G401 (cell line): Measurements from ENCODE around the gene IRGM. TPM values are rescaled to one million over a fixed set of nuclear protein-coding genes. Genes with fewer than 3 reads are reported as not detected.

Source experiments
- DNase-seq: peaks from one replicate; pipeline ENCODE4 v3.0.0-alpha.2; 2015; ENCODE audit warnings: low spot score
- in situ Hi-C: cut with HindIII; loops from 2 replicates; pipeline ENCODE4 v1.10.0; 2016; ENCODE audit warnings: low sequenced_read_pairs, mixed read lengths
- total RNA-seq: library from RNA; depleted of rRNA; stranded (reverse); fragments of >200 nt; shearing (Covaris generic); gene quantifications from 2 replicates; pipeline ENCODE4 v1.2.3, GENCODE V29; 2014; rRNA removed

The IRGM gene
- total RNA-seq, 1 experiment from 2014 or later, result not detected

GRCh38 chr5:150862070-150862469, 15.7 kb downstream of the IRGM start:
- DNase-seq, result no peak
- in situ Hi-C loops, result no loop called here

GRCh38 chr5:150879358-150879757, 33.0 kb downstream of the IRGM start:
- in situ Hi-C loops, result no loop called here
- DNase-seq, result no peak

GRCh38 chr5:150895431-150896428, 49.4 kb downstream of the IRGM start:
- DNase-seq, result no peak

More at GRCh38 chr5:150895431-150896428, 49.4 kb downstream of the IRGM start:
- in situ Hi-C loops, result no loop called here

Other genes with a start within 250 kb of the IRGM start
- gene SYNPO, start 205.9 kb upstream of the IRGM start, total RNA-seq, result 2.7 and 3.6 TPM in 2 replicates
- gene MYOZ3, start 185.3 kb upstream of the IRGM start, total RNA-seq, result not detected in 2 replicates
- 20.1 and 40.9 TPM in 2 replicates for gene RBM22, start 145.5 kb upstream of the IRGM start, total RNA-seq
- gene DCTN4, start 87.5 kb upstream of the IRGM start, total RNA-seq, result 31.0 and 47.0 TPM in 2 replicates
- gene SMIM3, start 67.8 kb upstream of the IRGM start, total RNA-seq, result 19.4 and 25.0 TPM in 2 replicates
- not detected in 2 replicates for gene ZNF300, start 58.5 kb downstream of the IRGM start, total RNA-seq
- gene GPX3, start 174.1 kb downstream of the IRGM start, total RNA-seq, result 8.4 and 15.5 TPM in 2 replicates
- 32.2 and 40.4 TPM in 2 replicates for gene TNIP1, start 234.5 kb downstream of the IRGM start, total RNA-seq